Measurements from ENCODE around the gene DYRK1B.
"Not testable (repeated sequence)": the region's sequence is repeated elsewhere in the genome, so short reads cannot be mapped to it uniquely, and the experiment has no call there.

GRCh38 chr19:39877982-39878381 lies 44.0 kb upstream of the DYRK1B start:
- TF ChIP-seq EZH2phosphoT487 (IDR thresholded peaks at IDR 0.05; ENCODE audit: borderline replicate concordance, low read length); CTCF (conservative IDR thresholded peaks at IDR 0.05; ENCODE audit: low read depth, low read length): not testable (repeated sequence)
